HG03565 (cell line): Measurements from ENCODE around the gene PJA2.
"Not testable (repeated sequence)": the region's sequence is repeated elsewhere in the genome, so short reads cannot be mapped to it uniquely, and the experiment has no call there.

Experiments
- ATAC-seq: cut with Tn5 transposase; IDR thresholded peaks from one replicate; pipeline ENCODE4 v1.9.1; 2021; ENCODE audit warnings: mild to moderate bottlenecking, moderate library complexity; ENCODE audit not compliant: unreplicated experiment

Gene PJA2, protein sequence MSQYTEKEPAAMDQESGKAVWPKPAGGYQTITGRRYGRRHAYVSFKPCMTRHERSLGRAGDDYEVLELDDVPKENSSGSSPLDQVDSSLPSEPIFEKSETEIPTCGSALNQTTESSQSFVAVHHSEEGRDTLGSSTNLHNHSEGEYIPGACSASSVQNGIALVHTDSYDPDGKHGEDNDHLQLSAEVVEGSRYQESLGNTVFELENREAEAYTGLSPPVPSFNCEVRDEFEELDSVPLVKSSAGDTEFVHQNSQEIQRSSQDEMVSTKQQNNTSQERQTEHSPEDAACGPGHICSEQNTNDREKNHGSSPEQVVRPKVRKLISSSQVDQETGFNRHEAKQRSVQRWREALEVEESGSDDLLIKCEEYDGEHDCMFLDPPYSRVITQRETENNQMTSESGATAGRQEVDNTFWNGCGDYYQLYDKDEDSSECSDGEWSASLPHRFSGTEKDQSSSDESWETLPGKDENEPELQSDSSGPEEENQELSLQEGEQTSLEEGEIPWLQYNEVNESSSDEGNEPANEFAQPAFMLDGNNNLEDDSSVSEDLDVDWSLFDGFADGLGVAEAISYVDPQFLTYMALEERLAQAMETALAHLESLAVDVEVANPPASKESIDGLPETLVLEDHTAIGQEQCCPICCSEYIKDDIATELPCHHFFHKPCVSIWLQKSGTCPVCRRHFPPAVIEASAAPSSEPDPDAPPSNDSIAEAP

DNA sequence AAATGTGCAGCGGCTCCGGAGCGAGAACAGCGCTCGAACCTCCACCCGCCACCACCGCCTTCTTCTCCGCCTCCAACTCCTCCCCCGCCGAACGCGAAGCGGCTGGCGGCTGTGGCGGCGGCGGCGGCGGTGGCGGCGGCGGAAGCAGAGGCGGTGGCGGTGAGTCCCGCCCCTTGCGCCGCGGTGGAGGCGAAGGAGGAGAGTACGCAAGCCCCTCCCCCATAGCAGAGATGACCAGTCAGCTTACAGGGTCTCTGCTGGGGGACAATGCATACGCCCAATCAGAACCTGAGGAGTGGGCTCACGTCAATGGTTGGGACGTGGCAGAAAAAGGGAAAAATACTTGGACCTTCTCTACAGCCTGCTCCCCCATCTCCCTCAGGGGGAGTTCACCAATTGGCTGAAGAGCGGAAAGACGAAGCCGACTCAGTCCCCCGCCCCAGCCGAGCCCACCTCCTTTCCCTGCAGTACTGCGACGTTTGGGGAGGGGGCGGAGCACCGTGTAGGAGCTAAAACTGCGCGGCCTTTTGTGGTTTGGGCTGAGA lies at the start of gene PJA2:
Gene PJA2 (minus strand): TSS at position 131 of the 545 bp plus-strand sequence. CDS start 26,541 bp downstream, outside the sequence.
- peak; percentile 76 for ATAC-seq

DNA sequence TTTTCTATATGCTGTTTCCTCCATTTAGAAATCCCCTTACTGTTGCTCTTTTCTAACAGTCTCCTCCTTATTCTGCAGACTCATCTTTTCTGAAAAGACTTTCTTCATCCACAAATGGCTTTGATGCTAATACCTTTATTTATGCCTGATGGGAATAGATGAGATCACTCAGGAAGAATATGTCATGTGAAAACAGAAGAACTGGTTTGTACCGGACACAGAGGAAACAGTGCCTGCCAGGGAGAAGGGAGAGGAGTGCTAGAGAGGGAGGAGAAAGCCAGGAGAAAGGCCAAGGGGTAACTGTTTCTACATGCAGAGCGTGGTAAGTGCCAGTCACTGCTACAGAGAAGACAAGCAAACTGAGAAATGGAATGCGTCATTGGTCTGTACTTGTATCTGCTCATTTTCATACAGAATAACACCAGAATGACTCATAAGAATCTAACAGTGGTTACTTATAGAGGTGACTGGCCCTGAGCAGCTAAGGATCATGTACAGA lies 45.9 kb upstream of the PJA2 start:
- peak; percentile 100 for ATAC-seq

DNA sequence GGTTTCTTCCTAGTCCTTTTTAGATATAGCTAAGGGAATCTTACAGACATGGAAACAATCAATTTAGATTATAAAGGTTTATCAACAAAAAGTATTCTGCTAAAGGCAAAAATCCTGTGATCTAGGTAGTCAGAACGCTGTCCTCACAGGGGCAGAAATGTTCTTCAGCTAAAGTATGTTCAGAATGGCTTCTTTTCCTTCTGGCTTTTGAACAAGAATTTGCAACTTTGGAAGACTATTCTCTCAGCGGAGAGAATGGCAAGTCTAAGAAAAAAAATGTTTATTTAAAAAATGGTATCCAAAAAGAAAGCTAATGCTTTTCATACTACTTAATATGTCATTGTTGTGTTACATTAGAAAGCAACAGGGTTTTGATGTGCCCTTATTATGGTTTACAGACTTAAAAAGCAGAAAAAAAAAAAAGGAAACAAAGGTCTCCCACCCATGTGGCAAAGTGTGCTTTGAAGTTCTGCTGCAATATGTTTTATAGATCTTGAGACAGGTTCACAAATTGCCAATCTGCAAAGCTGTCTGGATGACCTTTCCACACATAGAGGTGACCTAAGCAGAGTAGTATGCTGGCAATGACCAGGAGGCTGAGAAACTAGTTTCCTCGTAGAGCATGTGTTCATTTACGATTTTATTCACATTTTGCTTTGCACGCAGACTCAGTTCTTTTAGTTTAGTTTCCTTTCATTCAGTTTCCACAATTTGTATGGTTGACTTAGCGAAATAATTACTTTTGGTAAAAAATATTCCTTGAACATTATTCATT lies 45.1 kb upstream of the PJA2 start:
- no peak for ATAC-seq

DNA sequence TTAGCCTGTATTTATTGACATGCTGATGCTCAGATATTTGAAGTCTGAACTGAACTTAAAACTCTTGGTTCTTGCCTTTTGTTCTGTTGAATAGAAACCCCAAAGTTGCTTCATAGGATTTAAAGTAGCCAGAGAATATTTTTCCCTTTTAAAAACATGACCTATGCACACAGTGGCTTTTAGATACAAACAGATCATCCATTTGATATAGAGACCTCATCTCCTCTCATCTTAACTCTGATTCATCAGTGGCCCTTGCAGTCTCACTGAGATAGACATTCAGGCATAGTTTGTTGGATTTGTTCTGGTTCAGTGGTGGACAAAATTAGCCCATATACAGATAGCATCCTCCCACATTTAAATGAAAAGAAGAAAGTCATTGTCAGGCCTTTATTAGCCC lies 43.5 kb upstream of the PJA2 start:
- ATAC-seq: no peak

DNA sequence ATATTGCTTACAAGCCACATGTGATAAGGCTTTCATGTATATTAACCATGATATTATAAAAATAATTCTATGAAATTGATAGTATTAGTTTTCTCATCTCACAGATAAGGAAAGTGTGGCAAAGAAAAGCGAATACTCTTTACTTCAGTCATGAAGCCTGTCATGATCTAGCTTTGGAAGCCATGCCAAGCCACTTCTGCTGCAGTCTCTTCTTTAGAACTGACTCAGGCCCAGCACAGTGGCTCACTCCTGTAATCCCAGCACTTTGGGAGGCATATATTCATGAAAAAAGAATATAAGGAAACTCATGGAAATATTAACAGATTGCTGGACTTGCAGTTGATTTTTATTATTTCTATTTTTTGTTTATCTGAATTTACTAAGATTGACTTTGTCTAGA lies 42.9 kb upstream of the PJA2 start:
- ATAC-seq: no peak

DNA sequence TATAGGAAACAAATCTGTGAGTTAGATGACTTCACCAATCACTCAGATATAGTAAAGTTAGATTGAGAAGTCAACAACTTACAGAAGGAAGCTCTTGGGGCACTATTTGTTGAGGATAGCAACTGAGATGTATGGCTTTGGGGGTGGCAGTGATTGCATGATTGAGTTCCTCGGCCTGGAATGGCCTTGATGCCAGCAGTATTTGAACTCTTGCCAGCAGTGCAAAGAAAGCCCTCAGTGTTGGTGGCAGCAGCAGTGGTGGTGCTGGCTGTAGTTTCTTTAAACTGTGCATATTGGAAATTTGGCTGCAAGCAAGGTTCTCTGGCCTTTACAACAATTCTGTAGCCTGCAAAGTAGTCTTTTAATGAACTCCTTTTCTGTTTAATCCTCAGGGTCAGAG lies 41.4 kb upstream of the PJA2 start:
- no peak for ATAC-seq

DNA sequence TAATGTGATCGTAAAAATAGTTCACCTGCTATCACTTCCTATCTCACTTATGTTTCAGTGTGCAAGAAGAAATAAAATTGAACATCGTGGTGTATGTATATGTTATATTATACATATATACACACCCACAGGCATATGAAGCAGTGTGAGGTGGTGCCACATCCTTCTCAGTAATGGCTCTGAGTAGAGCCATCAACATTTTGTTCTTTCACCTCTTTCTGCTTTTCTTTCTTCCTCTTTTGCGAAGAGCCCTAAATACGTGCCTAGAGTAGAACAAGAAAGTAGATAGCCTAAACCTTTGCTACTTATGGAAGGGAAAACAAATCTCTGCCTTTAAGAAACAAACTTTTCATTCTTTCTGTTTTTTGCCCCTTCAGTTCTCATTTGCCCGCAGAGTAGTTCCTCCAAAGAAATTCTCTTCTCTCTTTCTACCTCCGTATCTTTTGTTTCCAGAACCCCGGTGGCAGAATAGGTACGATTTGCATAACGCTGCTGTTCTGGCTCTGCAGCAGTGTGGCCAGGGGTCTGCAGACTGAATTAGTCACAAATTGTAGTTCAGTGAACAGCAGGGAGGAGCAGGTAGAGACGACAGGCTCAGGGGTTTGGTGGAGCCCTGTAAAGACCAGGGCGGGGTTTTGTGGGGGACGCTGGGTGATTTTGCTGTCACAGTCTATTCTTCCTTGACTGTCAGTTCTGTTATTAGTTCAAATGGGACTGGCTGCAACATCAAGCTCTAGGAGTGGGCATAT lies 40.5 kb upstream of the PJA2 start:
- no peak for ATAC-seq

DNA sequence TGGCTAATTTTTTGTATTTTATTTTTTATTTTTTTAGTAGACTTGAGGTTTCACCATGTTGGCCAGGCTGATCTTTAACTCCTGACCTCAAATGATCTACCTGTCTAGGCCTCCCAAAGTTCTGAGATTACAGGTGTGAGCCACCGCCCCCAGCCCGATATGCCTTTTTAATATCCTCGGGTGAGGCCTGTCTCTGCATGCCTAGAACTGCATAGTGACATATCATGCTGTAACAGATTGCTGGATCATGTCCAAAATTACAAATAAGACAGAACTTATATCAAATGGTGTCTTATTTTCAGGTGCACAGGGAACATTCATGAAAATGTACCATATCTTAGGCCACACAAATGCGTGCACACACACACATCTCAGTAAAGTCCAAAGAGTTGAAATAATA lies 39.1 kb upstream of the PJA2 start:
- ATAC-seq: no peak

DNA sequence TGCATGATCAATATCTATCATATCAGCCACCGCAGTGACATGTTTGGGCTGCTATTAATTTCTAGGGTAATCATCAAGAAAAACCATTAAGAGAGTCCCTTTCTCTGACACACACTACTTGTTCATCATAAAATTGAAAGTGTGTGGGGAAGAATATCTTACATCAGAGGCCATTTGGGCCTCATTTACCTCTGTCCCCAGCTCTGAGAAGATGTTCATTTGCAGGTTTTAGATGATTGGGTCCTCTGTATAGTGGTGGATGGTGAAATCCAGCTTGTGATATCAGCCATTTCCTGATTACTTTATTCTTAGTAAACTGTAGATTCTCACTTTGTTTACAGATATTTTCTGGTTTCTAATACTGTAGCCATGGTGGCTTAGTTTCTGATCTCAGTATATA lies 29.8 kb upstream of the PJA2 start:
- ATAC-seq: no peak

DNA sequence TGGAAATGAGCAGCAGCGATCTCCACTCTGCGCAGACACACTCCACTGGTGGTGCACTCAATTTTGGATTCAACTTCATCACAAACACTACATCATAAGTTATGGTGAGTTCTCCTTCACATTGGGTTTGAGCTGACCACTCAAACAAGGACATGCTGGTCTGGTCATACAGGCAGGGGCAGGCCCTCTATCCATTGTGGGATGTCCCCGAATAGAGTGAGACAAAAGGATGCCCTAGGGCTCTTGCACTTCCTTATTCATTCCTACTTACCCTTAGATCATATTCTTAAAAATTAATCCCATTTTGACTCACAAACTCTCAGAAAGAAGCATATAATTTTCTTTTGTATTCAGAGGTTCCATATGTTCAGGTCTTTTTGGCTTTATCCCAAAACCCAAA lies 16.3 kb upstream of the PJA2 start:
- ATAC-seq: no peak

DNA sequence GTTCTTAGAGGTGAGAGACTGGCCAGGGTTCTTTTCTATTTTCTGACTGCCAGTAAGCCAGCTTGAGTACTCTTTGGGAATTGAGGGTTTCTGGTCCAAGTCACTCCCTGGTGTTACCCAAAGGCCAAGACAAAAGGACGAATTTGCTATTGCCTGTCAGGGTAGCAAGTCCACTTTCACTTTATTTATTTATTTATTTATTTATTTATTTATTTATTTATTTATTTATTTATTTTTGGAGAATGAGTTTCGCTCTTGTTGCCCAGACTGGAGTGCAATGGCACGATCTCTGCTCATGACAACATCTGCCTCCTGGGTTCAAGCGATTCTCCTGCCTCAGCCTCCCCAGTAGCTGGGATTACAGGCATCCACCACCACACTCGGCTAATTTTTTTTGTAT lies 15.7 kb upstream of the PJA2 start:
- ATAC-seq: not testable (repeated sequence)

DNA sequence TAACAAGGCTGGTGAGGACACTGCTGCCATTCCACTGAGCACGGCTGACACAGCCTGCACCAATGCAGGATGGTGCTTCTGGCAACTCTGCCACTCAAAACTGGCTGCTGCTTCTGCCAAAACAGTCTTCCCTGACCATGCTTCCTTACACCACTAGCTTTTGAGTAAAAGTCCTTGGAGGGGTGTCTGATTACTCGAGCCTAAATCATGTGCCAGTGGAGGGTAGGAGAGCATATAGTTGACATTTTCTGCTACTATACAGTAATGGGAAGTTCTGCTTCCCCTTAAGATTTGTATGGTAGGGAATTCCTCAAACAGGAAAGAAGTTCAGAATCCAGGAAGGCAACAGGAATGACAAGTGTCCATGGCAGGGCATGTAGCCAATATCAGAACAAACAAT lies 12.2 kb upstream of the PJA2 start:
- no peak for ATAC-seq

DNA sequence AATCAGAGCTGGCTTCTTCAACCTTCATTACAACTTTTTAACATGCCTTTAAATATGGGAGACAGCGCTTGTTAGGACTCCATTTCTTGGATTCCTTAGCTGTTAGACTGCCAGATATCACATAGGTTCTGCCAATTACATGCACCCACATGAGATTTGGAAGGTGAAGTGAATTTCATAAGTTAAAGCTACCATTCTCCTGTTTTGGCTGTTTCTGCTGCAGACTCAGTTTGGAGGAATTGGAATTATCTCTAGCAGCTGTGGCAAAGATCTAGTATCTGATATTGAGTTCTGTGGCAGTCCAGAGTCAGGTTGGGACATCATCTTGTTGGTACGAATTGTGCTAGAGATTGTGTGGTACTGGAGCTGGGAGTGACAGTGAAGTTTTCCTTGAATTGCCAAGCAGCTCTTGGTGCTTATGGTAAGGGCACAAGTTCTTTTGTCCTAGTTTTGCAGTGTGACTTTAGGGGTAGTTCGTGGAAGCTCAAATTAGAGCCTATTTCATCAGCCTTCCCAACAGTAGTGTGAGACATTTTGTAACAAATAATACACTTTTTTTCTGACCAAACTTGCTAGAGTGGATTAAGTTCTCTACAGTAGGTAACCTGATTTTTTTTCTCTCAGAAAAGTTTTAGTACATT lies 9.1 kb upstream of the PJA2 start:
- ATAC-seq: no peak

DNA sequence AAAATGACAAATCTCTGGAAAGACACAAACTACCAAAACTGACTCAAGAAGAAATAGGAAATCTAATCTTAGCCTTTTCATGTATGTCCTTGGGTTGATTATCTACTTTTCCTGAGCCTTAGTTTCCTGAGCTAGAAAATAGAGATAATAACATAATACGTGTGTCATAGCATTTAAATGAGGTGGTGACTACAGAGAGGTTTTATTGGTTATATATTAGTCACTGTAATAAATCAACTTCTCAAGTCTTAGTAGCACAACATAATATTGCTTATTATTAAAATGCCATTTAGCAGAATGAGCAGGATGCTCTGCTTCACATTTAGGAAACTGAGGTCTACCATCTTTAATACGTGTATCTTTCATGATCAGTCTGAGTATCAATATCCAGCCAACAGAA lies 7.1 kb upstream of the PJA2 start:
- ATAC-seq: no peak

DNA sequence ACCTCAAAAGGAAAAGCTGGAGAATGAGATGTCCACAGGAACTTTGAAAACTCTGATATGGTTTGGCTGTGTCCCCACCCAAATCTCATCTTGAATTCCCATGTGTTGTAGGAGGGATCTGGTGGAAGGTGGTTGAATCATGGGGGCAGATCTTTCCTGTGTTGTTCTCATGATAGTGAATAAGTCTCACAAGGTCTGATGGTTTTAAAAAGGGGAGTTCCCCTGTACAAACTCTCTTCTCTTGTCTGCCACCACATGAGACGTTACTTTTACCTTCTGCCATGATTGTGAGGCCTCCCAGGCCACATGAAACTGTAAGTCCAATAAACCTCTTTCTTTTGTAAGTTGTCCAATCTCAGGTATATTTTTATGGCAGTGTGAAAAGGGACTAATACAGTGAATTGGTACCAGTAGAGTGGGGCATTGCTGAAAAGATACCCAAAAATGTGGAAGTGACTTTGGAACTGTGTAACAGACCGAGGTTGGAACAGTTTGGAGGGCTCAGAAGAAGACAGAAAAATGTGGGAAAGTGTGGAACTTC lies 4.2 kb upstream of the PJA2 start:
- not testable (repeated sequence) for ATAC-seq

DNA sequence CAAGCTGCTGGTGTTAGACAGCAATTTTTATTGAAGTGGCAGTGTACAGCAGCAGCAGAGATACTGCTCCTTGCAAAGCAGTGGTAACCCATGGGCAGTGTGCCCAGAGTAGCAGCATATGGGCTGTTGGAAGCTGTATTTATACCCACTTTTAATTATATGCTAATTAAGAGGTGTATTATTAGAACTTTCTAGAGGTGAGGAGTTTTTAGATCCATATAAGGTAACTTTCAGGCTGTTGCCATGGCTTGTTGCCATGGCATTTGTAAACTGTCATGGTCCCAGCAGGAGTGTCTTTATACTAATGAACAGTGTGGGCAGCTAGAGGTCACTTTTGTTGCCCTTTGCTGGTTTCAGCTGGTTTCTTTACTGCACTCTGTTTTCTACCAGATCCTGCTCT lies 3.7 kb upstream of the PJA2 start:
- ATAC-seq: no peak

DNA sequence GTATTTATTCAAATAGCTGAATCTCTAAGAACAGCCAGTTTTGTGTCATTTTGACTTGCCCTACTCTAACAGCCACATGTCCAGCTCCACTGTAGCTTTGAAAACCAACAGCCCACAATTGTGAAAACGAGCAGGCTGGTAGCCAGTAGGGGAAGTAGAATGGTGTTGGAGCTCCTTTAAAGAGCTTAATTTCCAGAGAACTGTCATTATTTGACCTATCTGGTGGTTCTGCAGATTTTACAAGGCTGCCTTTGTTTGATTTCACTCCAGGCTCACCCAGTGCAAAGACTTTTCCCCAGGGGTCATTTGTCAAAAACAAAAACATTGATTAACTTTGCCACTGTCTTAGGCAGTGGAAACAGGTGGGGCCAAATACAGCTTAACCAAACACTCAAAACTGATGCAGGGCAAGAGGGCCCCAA lies 3.2 kb upstream of the PJA2 start:
- ATAC-seq: no peak

DNA sequence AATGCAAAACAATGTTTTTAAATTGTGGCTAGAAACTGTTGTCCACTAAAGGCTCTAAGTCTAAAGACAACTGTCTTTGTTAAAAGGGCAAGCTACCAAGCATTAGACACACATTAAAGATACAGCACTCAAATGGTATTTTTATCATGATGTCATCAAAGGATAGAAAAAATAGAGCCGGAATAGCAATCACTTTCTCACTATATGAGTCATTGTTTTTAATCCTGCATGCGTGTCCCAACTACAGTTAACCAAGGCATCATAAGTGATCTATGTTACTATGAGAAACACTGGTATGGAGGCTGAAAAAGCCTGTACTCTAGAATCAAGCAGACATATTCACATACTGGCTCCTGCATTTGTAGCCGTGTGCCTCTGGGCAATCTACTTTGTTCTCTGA lies 1.9 kb upstream of the PJA2 start:
- no peak for ATAC-seq

DNA sequence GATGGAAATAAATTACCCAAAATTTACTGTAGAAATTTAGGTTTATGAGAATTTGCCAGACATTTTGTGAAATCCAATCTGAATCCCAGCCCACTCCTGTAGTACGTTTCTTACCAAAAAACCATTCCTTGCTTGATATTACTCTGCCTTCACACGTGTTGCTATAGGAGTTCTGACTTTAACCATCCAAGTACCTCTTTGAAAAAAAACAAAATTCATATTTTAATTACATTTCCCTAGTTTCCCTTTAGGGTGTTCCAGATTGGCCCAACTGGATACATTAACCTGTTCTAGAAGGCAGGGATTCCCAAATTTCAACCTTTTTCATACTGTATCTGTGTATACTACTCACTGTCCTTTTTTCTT lies 1.4 kb upstream of the PJA2 start:
- no peak for ATAC-seq
